Superior temporal gyrus (tissue), 1 donor: ENCODE results near the gene TBC1D3B.
"Not testable (repeated sequence)": the region's sequence is repeated elsewhere in the genome, so short reads cannot be mapped to it uniquely, and the experiment has no call there.

ENCODE experiments used
- DNase-seq: peaks from one replicate; pipeline ENCODE4 v3.0.0-alpha.2; 2016; ENCODE audit errors: extremely low spot score

The TBC1D3B gene

GRCh38 chr17:36176536-36176935 lies at the start of gene TBC1D3B:
TSS of gene TBC1D3B (minus strand) at chr17:36176636. CDS start at chr17:36175050, 1,586 bp downstream.
- not testable (repeated sequence) for DNase-seq

- DNase-seq, result not testable (repeated sequence)
Measured at GRCh38 chr17:36222967-36223366, 46.5 kb upstream of the TBC1D3B start.

- DNase-seq, result not testable (repeated sequence)
Measured at GRCh38 chr17:36221581-36222100, 45.2 kb upstream of the TBC1D3B start.

- not testable (repeated sequence) for DNase-seq
Measured at GRCh38 chr17:36220737-36221580, 44.5 kb upstream of the TBC1D3B start.

GRCh38 chr17:36219556-36219955 lies 43.1 kb upstream of the TBC1D3B start:
- DNase-seq, result not testable (repeated sequence)

- not testable (repeated sequence) for DNase-seq
Measured at GRCh38 chr17:36215406-36216308, 39.2 kb upstream of the TBC1D3B start.

GRCh38 chr17:36214918-36215317 lies 38.5 kb upstream of the TBC1D3B start:
- DNase-seq, result no peak

GRCh38 chr17:36213695-36214094 lies 37.3 kb upstream of the TBC1D3B start:
- no peak for DNase-seq

GRCh38 chr17:36212966-36213365 lies 36.5 kb upstream of the TBC1D3B start:
- DNase-seq, result no peak

- no peak for DNase-seq
Measured at GRCh38 chr17:36212272-36212605, 35.8 kb upstream of the TBC1D3B start.

- DNase-seq, result not testable (repeated sequence)
Measured at GRCh38 chr17:36211484-36212271, 35.2 kb upstream of the TBC1D3B start.

GRCh38 chr17:36210439-36211211 lies 34.2 kb upstream of the TBC1D3B start, which contains the start of gene CCL4L2:
TSS of gene CCL4L2 (plus strand) at chr17:36211063.
- not testable (repeated sequence) for DNase-seq

GRCh38 chr17:36209575-36209974 lies 33.1 kb upstream of the TBC1D3B start:
- no peak for DNase-seq

GRCh38 chr17:36207383-36207782 lies 30.9 kb upstream of the TBC1D3B start:
- DNase-seq, result not testable (repeated sequence)

GRCh38 chr17:36206486-36206821 lies 30.0 kb upstream of the TBC1D3B start:
- not testable (repeated sequence) for DNase-seq

- DNase-seq, result no peak
Measured at GRCh38 chr17:36205637-36206485, 29.4 kb upstream of the TBC1D3B start.

GRCh38 chr17:36204724-36205500 lies 28.5 kb upstream of the TBC1D3B start:
- DNase-seq, result no peak

GRCh38 chr17:36203335-36203734 lies 26.9 kb upstream of the TBC1D3B start:
- DNase-seq, result no peak

- not testable (repeated sequence) for DNase-seq
Measured at GRCh38 chr17:36201506-36201905, 25.1 kb upstream of the TBC1D3B start.
